SK-N-SH (cell line): ENCODE data around the gene WTIP. TPM values are rescaled to one million over a fixed set of nuclear protein-coding genes. Genes with fewer than 3 reads are reported as not detected.

Source experiments
- CTCF ChIA-PET: fragments of 300-600, 350-600 bp; formaldehyde crosslinking; extraction: SDS; loops from one replicate; lab custom pipeline; 2021; lab: Yijun Ruan, JAX
- POLR2A ChIA-PET: fragments of 350-600 bp; sonication (Branson Sonifier 250); formaldehyde crosslinking; extraction: SDS; loops from one replicate; lab custom pipeline; 2020; ENCODE audit warnings: antibody characterized with exemption, inconsistent platforms; lab: Yijun Ruan, JAX
- DNase-seq: peaks from one replicate; pipeline ENCODE4 v3.0.0; 2012
- H2AFZ ChIP-seq: fragments of 200-600 bp; sonication (generic); 2 replicates; pipeline ENCODE4 v1.8.1; 2016; ENCODE audit warnings: antibody characterized with exemption, mild to moderate bottlenecking, low read depth
- H3F3A ChIP-seq: fragments of 200-600 bp; sonication (generic); replicated peaks from 2 replicates; pipeline ENCODE3; 2016; ENCODE audit warnings: antibody characterized with exemption, mild to moderate bottlenecking; ENCODE audit not compliant: insufficient read depth
- H3K27ac ChIP-seq, 2 experiments: fragments of 200-500 bp in 1 of 2; fragments of 200-600 bp in 1 of 2; sonication (Bioruptor generic) in 1 of 2; sonication (generic), shearing (Covaris generic) in 1 of 2; 2 replicates each; pipeline versions ENCODE4 v1.5.1 to v1.6.1; 2014 to 2016; ENCODE audit warnings: low read depth in 2 of 2, inconsistent platforms in 1 of 2, low read length in 1 of 2, mild to moderate bottlenecking in 1 of 2, mixed read lengths in 1 of 2
- H3K27me3 ChIP-seq: fragments of 200-600 bp; sonication (generic), shearing (Covaris generic); 2 replicates; pipeline ENCODE4 v1.6.1; 2016; ENCODE audit warnings: mixed run types; ENCODE audit not compliant: insufficient read depth
- H3K36me3 ChIP-seq, 2 experiments: fragments of 200-500 bp in 1 of 2; fragments of 200-600 bp in 1 of 2; sonication (Bioruptor generic) in 1 of 2; sonication (generic) in 1 of 2; replicated peaks in 1 of 2; 2 replicates each; pipeline versions ENCODE3 to v1.5.1; 2014 to 2016; ENCODE audit warnings: low read length in 1 of 2, mild to moderate bottlenecking in 1 of 2; ENCODE audit not compliant: insufficient read depth in 2 of 2, control insufficient read depth in 1 of 2
- H3K4me1 ChIP-seq, 2 experiments: fragments of 200-500 bp in 1 of 2; fragments of 200-600 bp in 1 of 2; sonication (Bioruptor generic) in 1 of 2; sonication (generic), shearing (Covaris generic) in 1 of 2; 2 replicates each; pipeline versions ENCODE4 v1.5.1 to v1.6.1; 2014 to 2016; ENCODE audit warnings: low read depth in 1 of 2, low read length in 1 of 2, mixed run types in 1 of 2; ENCODE audit not compliant: insufficient read depth in 2 of 2, control insufficient read depth in 1 of 2
- H3K4me2 ChIP-seq: fragments of 200-600 bp; sonication (generic), shearing (Covaris generic); 2 replicates; pipeline ENCODE4 v1.6.1; 2017; ENCODE audit warnings: mixed run types
- H3K4me3 ChIP-seq, 2 experiments: fragments of 200-500 bp in 1 of 2; fragments of 200-600 bp in 1 of 2; sonication (Bioruptor generic) in 1 of 2; sonication (generic), shearing (Covaris generic) in 1 of 2; 2 replicates each; pipeline versions ENCODE4 v1.5.1 to v1.8.1; 2014 to 2016; ENCODE audit warnings: low read depth in 2 of 2, inconsistent platforms in 1 of 2, low read length in 1 of 2, mild to moderate bottlenecking in 1 of 2, mixed read lengths in 1 of 2, moderate library complexity in 1 of 2
- H3K79me2 ChIP-seq: fragments of 200-600 bp; sonication (generic); 2 replicates; pipeline ENCODE4 v1.8.1; 2017; ENCODE audit warnings: mild to moderate bottlenecking; ENCODE audit not compliant: insufficient read depth
- H3K9ac ChIP-seq: fragments of 200-600 bp; sonication (generic); 2 replicates; pipeline ENCODE4 v1.6.1; 2017; ENCODE audit warnings: mixed run types
- H3K9me2 ChIP-seq: fragments of 200-600 bp; sonication (generic); 2 replicates; pipeline ENCODE4 v1.6.1; 2017; ENCODE audit warnings: mixed run types
- H3K9me3 ChIP-seq: fragments of 200-600 bp; sonication (generic); 2 replicates; pipeline ENCODE4 v1.6.1; 2017; ENCODE audit warnings: mixed run types, mild to moderate bottlenecking, moderate library complexity
- H4K20me1 ChIP-seq: fragments of 200-600 bp; sonication (generic); 2 replicates; pipeline ENCODE4 v1.6.1; 2017; ENCODE audit warnings: mild to moderate bottlenecking, mixed run types; ENCODE audit not compliant: insufficient read depth
- CHD2 ChIP-seq: fragments of 150-350 bp; IDR thresholded peaks from 2 replicates; pipeline ENCODE4 v1.6.1; 2018; ENCODE audit warnings: low read length; ENCODE audit not compliant: partially characterized antibody
- CTCF ChIP-seq: fragments of 200-600 bp; sonication (generic); IDR thresholded peaks from 2 replicates; pipeline ENCODE4 v1.6.1; 2017; ENCODE audit warnings: antibody characterized with exemption, mild to moderate bottlenecking, moderate library complexity
- ELF1 ChIP-seq: IDR thresholded peaks from 2 replicates; pipeline ENCODE4 v1.4.0; 2012
- FOXJ3 ChIP-seq: sonication (generic); formaldehyde crosslinking; IDR thresholded peaks from 2 replicates; pipeline ENCODE4 v1.5.1; 2020; ENCODE audit warnings: mild to moderate bottlenecking, missing genetic modification reagents
- IRF3 ChIP-seq: fragments of 150-350 bp; IDR thresholded peaks from 2 replicates; pipeline ENCODE4 v1.6.1; 2016; ENCODE audit warnings: mild to moderate bottlenecking, low read depth, low read length
- JUND ChIP-seq: IDR thresholded peaks from 2 replicates; pipeline ENCODE4 v1.4.0; 2012
- MAX ChIP-seq: IDR thresholded peaks from 2 replicates; pipeline ENCODE4 v1.4.0; 2012; ENCODE audit warnings: low read depth
- MXI1 ChIP-seq: IDR thresholded peaks from 2 replicates; pipeline ENCODE4 v1.6.1; 2012; ENCODE audit warnings: mild to moderate bottlenecking, low read depth, low read length, improper control_type of control experiment
- NRF1 ChIP-seq: IDR thresholded peaks from 2 replicates; pipeline ENCODE4 v1.6.1; 2012; ENCODE audit warnings: low read depth, mild to moderate bottlenecking, low read length
- POLR2AphosphoS5 ChIP-seq: IDR thresholded peaks from 2 replicates; pipeline ENCODE4 v1.6.1; 2012; ENCODE audit warnings: low read depth, low read length
- RCOR1 ChIP-seq: fragments of 150-350 bp; IDR thresholded peaks from 2 replicates; pipeline ENCODE4 v1.6.1; 2017; ENCODE audit warnings: antibody characterized with exemption, low read length
- TAF1 ChIP-seq: IDR thresholded peaks from 2 replicates; pipeline ENCODE4 v1.6.1; 2012; ENCODE audit warnings: low read depth, mild to moderate bottlenecking, low read length, moderate library complexity, borderline replicate concordance
- TEAD4 ChIP-seq: IDR thresholded peaks from 2 replicates; pipeline ENCODE4 v1.4.0; 2012; ENCODE audit warnings: mild to moderate bottlenecking, borderline replicate concordance; ENCODE audit not compliant: insufficient read depth
- ZBTB33 ChIP-seq: IDR thresholded peaks from 2 replicates; pipeline ENCODE4 v1.4.0; 2012; ENCODE audit warnings: low read depth, borderline replicate concordance
- WGBS: methylation state at CpG from one replicate; pipeline ENCODE4 v1.1.6; 2017; ENCODE audit warnings: low lambda C conversion rate; 5-methylcytosine and 5-hydroxymethylcytosine counted together
- polyA plus RNA-seq, 3 experiments: library from polyadenylated mRNA; depleted of rRNA; stranded (reverse); fragments of >200 nt; gene quantifications; 2 replicates each; pipeline ENCODE4 v1.2.3, GENCODE V29; 2012

Gene WTIP
- polyA plus RNA-seq, 1 of the 3 experiments (the other 2 are of a cell fraction): 27.7 TPM

GRCh38 chr19:34503531-34504272 is 22.1 kb downstream of the WTIP start:
- Histone ChIP-seq H3K9ac (no peak overlapping the region), H3K79me2 (no peaks in the 10 kb centered on the region), H3K9me2 (no peaks in the 10 kb centered on the region), H3K4me3 (no peak overlapping the region), H3K4me1 (no peaks in the 10 kb centered on the region; a peak in 1 of 4 replicates), H3K27me3 (no peaks in the 10 kb centered on the region), H4K20me1 (peaks cover 3% of the 10 kb centered on the region; the same call in 1 of the 2 replicates), H3K4me2 (no peak overlapping the region), H3F3A (peaks cover 15% of the 10 kb centered on the region), H2AFZ (no peak overlapping the region), H3K9me3 (no peaks in the 10 kb centered on the region)
- CTCF ChIA-PET: interaction anchor here (1.3 kb wide), 1 partner anchor 209 kb away, joined by 4 read pairs; no protein-coding TSS in a partner anchor
- WGBS: 88% methylated on average over 12 of the region's 16 CpGs
- POLR2A ChIA-PET: no interaction called here
- peak; percentile 14 for DNase-seq
- TF ChIP-seq FOXJ3 (CRISPR knock-in tag) (no peak), CTCF (no peak), POLR2AphosphoS5 (no peak), NRF1 (no peak), TEAD4 (no peak), TAF1 (no peak)
- TF ChIP-seq, all 33 proteins: peak for 0
- H3K36me3 ChIP-seq: no peaks in the 10 kb centered on the region
- no peak overlapping the region for H3K27ac ChIP-seq

- no peak for DNase-seq
- Histone ChIP-seq H4K20me1 (peaks cover 3% of the 10 kb centered on the region; the same call in 1 of the 2 replicates), H3K79me2 (no peaks in the 10 kb centered on the region), H3K4me2 (no peak overlapping the region), H3K9me2 (no peaks in the 10 kb centered on the region), H2AFZ (no peak overlapping the region), H3K27ac (no peak overlapping the region), H3K9me3 (no peaks in the 10 kb centered on the region), H3F3A (peaks cover 15% of the 10 kb centered on the region), H3K36me3 (no peaks in the 10 kb centered on the region), H3K4me3 (no peak overlapping the region), H3K4me1 (no peaks in the 10 kb centered on the region; a peak in 1 of 4 replicates), H3K9ac (no peak overlapping the region), H3K27me3 (no peaks in the 10 kb centered on the region)
- 78% methylated on average over 3 of the region's 6 CpGs for WGBS
- TF ChIP-seq RCOR1 (no peak), IRF3 (no peak), ZBTB33 (no peak), JUND (no peak), MXI1 (no peak), ELF1 (no peak), CHD2 (no peak), FOXJ3 (CRISPR knock-in tag) (no peak), MAX (no peak)
- POLR2A ChIA-PET: no interaction called here
- CTCF ChIA-PET: no interaction called here
Observed at GRCh38 chr19:34504273-34504808, 22.8 kb downstream of the WTIP start.
